DMS153 treated with DMSO at 0.1 percent for 48 hours (cell line): ENCODE results near the gene GRPEL2.
"Not testable (repeated sequence)": the region's sequence is repeated elsewhere in the genome, so short reads cannot be mapped to it uniquely, and the experiment has no call there.

Experiments
- DNase-seq: peaks from one replicate; lab custom pipeline; 2025; ENCODE audit not compliant: unreplicated experiment; lab: John Stamatoyannopoulos, UW

Gene GRPEL2

GRCh38 chr5:149375434-149375833, 30.1 kb downstream of the GRPEL2 start:
- DNase-seq = no peak

- DNase-seq = no peak
Observed at GRCh38 chr5:149376104-149376503, 30.8 kb downstream of the GRPEL2 start.

GRCh38 chr5:149376711-149377447, 31.6 kb downstream of the GRPEL2 start:
- DNase-seq = no peak

- no peak for DNase-seq
Observed at GRCh38 chr5:149378241-149378820, 33.0 kb downstream of the GRPEL2 start.

GRCh38 chr5:149379177-149379761, 34.0 kb downstream of the GRPEL2 start, which contains the start of gene IL17B:
Gene IL17B (minus strand): TSS chr5:149379292. CDS start chr5:149379225, 67 bp downstream.
- no peak for DNase-seq

GRCh38 chr5:149379818-149380374, 34.6 kb downstream of the GRPEL2 start:
- DNase-seq = no peak

- no peak for DNase-seq
Observed at GRCh38 chr5:149380466-149381121, 35.3 kb downstream of the GRPEL2 start.

GRCh38 chr5:149381261-149381985, 36.1 kb downstream of the GRPEL2 start:
- DNase-seq = no peak

GRCh38 chr5:149381986-149382338, 36.7 kb downstream of the GRPEL2 start:
- DNase-seq = no peak

- no peak for DNase-seq
Observed at GRCh38 chr5:149382517-149383220, 37.4 kb downstream of the GRPEL2 start.

- no peak for DNase-seq
Observed at GRCh38 chr5:149383399-149383798, 38.1 kb downstream of the GRPEL2 start.

GRCh38 chr5:149386166-149386565, 40.9 kb downstream of the GRPEL2 start:
- no peak for DNase-seq

- no peak for DNase-seq
Observed at GRCh38 chr5:149387081-149387631, 41.9 kb downstream of the GRPEL2 start.

GRCh38 chr5:149387982-149388381, 42.7 kb downstream of the GRPEL2 start:
- no peak for DNase-seq

GRCh38 chr5:149388498-149389190, 43.3 kb downstream of the GRPEL2 start:
- DNase-seq = no peak

GRCh38 chr5:149389552-149390495, 44.5 kb downstream of the GRPEL2 start:
- DNase-seq = no peak

GRCh38 chr5:149391076-149391475, 45.8 kb downstream of the GRPEL2 start:
- not testable (repeated sequence) for DNase-seq

- DNase-seq = no peak
Observed at GRCh38 chr5:149391524-149391923, 46.2 kb downstream of the GRPEL2 start.
